ENCODE measurements around the gene COL9A3.

Gene COL9A3

GRCh38 chr20:62785393-62785792, 31.5 kb upstream of the COL9A3 start:
- TF ChIP-seq TCF12 (IDR thresholded peaks at IDR 0.05; ENCODE audit: low read depth) = no peak
- TF ChIP-seq EP300 (IDR thresholded peaks at IDR 0.05; ENCODE audit: borderline replicate concordance) = no peak
- no peak for TF ChIP-seq TEAD4 (IDR thresholded peaks at IDR 0.05)
- no peak for TF ChIP-seq CEBPB (IDR thresholded peaks at IDR 0.05)
- no peak for TF ChIP-seq YY1 (IDR thresholded peaks at IDR 0.05; ENCODE audit: low read depth)
- TF ChIP-seq RAD21 (IDR thresholded peaks at IDR 0.05; ENCODE audit: low read depth) = no peak
- no peak for TF ChIP-seq CREB1 (IDR thresholded peaks at IDR 0.05; ENCODE audit: low read depth)
- TF ChIP-seq EGR1 (IDR thresholded peaks at IDR 0.05) = no peak
- TF ChIP-seq REST (IDR thresholded peaks at IDR 0.05; ENCODE audit: low read depth) = no peak
- TF ChIP-seq USF1 (IDR thresholded peaks at IDR 0.05) = no peak
- TF ChIP-seq TAF1 (IDR thresholded peaks at IDR 0.05; ENCODE audit: low read depth) = no peak
- no peak for TF ChIP-seq NFIC (IDR thresholded peaks at IDR 0.05)
- no peak for TF ChIP-seq ZBTB7A (IDR thresholded peaks at IDR 0.05; ENCODE audit: low read depth)

GRCh38 chr20:62786157-62786556, 30.7 kb upstream of the COL9A3 start:
- TF ChIP-seq MAX (IDR thresholded peaks at IDR 0.05) (no peak), TEAD4 (IDR thresholded peaks at IDR 0.05) (no peak), FOXM1 (IDR thresholded peaks at IDR 0.05; ENCODE audit: borderline replicate concordance, low read depth) (no peak), NFIC (IDR thresholded peaks at IDR 0.05) (no peak), CEBPB (IDR thresholded peaks at IDR 0.05) (no peak), CREB1 (IDR thresholded peaks at IDR 0.05; ENCODE audit: low read depth) (no peak), EP300 (IDR thresholded peaks at IDR 0.05; ENCODE audit: borderline replicate concordance) (no peak), USF1 (IDR thresholded peaks at IDR 0.05) (no peak), YY1 (IDR thresholded peaks at IDR 0.05; ENCODE audit: low read depth) (no peak), TCF12 (IDR thresholded peaks at IDR 0.05; ENCODE audit: low read depth) (no peak), EGR1 (IDR thresholded peaks at IDR 0.05) (no peak), TAF1 (IDR thresholded peaks at IDR 0.05; ENCODE audit: low read depth) (no peak), REST (IDR thresholded peaks at IDR 0.05; ENCODE audit: low read depth) (no peak), ZBTB7A (IDR thresholded peaks at IDR 0.05; ENCODE audit: low read depth) (no peak), RAD21 (IDR thresholded peaks at IDR 0.05; ENCODE audit: low read depth) (no peak)

- TF ChIP-seq TAF1 (IDR thresholded peaks at IDR 0.05; ENCODE audit: low read depth) (no peak), MAX (IDR thresholded peaks at IDR 0.05) (no peak), USF1 (IDR thresholded peaks at IDR 0.05) (no peak), CEBPB (IDR thresholded peaks at IDR 0.05) (no peak), RAD21 (IDR thresholded peaks at IDR 0.05; ENCODE audit: low read depth) (no peak), YY1 (IDR thresholded peaks at IDR 0.05; ENCODE audit: low read depth) (no peak), NFIC (IDR thresholded peaks at IDR 0.05) (no peak), TCF12 (IDR thresholded peaks at IDR 0.05; ENCODE audit: low read depth) (no peak), FOXM1 (IDR thresholded peaks at IDR 0.05; ENCODE audit: borderline replicate concordance, low read depth) (no peak), EGR1 (IDR thresholded peaks at IDR 0.05) (no peak), CREB1 (IDR thresholded peaks at IDR 0.05; ENCODE audit: low read depth) (no peak), REST (IDR thresholded peaks at IDR 0.05; ENCODE audit: low read depth) (no peak), ZBTB7A (IDR thresholded peaks at IDR 0.05; ENCODE audit: low read depth) (no peak), EP300 (IDR thresholded peaks at IDR 0.05; ENCODE audit: borderline replicate concordance) (no peak), TEAD4 (IDR thresholded peaks at IDR 0.05) (no peak)
Measured at GRCh38 chr20:62787321-62787720, 29.5 kb upstream of the COL9A3 start.

GRCh38 chr20:62787866-62788265, 29.0 kb upstream of the COL9A3 start:
- no peak for TF ChIP-seq NFIC (IDR thresholded peaks at IDR 0.05)
